ENCODE results near the gene MTA1.

DNA sequence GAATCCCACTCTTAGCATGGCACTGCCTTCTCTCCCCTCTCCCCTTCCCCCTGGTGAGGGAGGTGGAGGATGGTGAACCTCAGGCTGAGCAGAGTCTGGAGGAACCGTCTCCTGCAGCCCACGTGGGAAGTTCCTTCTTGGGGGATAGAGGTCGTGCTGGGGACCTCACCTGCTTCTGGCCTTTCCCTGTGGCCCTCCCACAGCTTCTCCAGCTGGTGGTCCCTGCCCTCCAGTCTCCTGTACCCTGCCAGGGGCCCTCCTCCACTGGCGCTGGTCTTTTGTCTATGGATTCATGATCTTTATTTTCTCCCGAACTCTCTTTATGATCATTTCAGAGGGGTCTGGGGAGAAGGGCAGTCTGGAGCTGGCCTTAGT lies 9.0 kb upstream of the MTA1 start:
- TF ChIP-seq, protein P1, sequence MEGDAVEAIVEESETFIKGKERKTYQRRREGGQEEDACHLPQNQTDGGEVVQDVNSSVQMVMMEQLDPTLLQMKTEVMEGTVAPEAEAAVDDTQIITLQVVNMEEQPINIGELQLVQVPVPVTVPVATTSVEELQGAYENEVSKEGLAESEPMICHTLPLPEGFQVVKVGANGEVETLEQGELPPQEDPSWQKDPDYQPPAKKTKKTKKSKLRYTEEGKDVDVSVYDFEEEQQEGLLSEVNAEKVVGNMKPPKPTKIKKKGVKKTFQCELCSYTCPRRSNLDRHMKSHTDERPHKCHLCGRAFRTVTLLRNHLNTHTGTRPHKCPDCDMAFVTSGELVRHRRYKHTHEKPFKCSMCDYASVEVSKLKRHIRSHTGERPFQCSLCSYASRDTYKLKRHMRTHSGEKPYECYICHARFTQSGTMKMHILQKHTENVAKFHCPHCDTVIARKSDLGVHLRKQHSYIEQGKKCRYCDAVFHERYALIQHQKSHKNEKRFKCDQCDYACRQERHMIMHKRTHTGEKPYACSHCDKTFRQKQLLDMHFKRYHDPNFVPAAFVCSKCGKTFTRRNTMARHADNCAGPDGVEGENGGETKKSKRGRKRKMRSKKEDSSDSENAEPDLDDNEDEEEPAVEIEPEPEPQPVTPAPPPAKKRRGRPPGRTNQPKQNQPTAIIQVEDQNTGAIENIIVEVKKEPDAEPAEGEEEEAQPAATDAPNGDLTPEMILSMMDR (conservative IDR thresholded peaks at IDR 0.05 in 1 of 2, IDR thresholded peaks at IDR 0.05 in 1 of 2; ENCODE audit: extremely low read depth in 1 of 2, insufficient read depth in 1 of 2, low read depth in 1 of 2, low read length in 2 of 2), result no peak
- no peak for TF ChIP-seq EZH2 (IDR thresholded peaks at IDR 0.05; ENCODE audit: borderline replicate concordance, low read length)
